Gastroesophageal sphincter (tissue), 3 donors: ENCODE measurements around the gene GPR150.

Experiments
- CTCF ChIP-seq, 4 experiments: fragments of 200-600 bp in 2 of 4; fragments of 450-650 bp in 2 of 4; sonication (generic) in 1 of 4; IDR thresholded peaks; one replicate each; pipeline ENCODE4 v1.5.1; 2017 to 2019; ENCODE audit warnings: antibody characterized with exemption in 4 of 4, mild to moderate bottlenecking in 2 of 4, moderate library complexity in 2 of 4
- EP300 ChIP-seq: sonication (generic); formaldehyde crosslinking; IDR thresholded peaks from one replicate; pipeline ENCODE4 v1.6.1; 2017; ENCODE audit warnings: antibody characterized with exemption, mild to moderate bottlenecking
- POLR2A ChIP-seq, 2 donors: fragments of 450-650 bp; IDR thresholded peaks; one replicate each; pipeline ENCODE4 v1.6.1; 2017; ENCODE audit warnings: antibody characterized with exemption in 2 of 2, mild to moderate bottlenecking in 2 of 2, moderate library complexity in 1 of 2
- POLR2AphosphoS5 ChIP-seq: sonication (generic); formaldehyde crosslinking; IDR thresholded peaks from one replicate; pipeline ENCODE4 v1.6.1; 2017; ENCODE audit warnings: antibody characterized with exemption

DNA sequence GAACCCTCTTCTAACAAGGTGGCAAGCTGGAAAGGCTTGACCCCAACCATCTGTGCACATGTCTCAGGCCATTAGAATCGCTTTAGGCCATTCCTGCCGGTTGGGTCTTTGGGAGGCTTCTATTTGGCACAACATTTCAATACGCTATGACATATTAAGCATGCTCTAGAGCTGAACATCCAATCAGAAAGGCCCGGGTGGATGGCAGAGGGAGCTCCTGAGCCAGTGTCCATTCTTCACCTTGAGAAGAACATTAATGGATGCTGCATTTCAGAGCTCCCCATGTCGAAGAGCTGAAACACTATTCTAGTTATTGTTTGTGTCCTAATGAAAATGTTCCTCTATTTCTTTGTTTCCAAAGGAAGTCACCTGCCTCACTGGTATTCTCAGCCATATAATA is 50.1 kb downstream of the GPR150 start:
- TF ChIP-seq POLR2A (IDR thresholded peaks at IDR 0.05): no peak
- no peak for TF ChIP-seq CTCF (IDR thresholded peaks at IDR 0.05)
- TF ChIP-seq EP300: no peak
- TF ChIP-seq POLR2AphosphoS5: no peak
